HG02678 (cell line): ENCODE measurements around the gene MAPK8IP1.
"Not testable (repeated sequence)": the region's sequence is repeated elsewhere in the genome, so short reads cannot be mapped to it uniquely, and the experiment has no call there.

ENCODE experiments used
- ATAC-seq: cut with Tn5 transposase; IDR thresholded peaks from one replicate; pipeline ENCODE4 v1.9.1; 2021; ENCODE audit warnings: mild to moderate bottlenecking, moderate library complexity; ENCODE audit not compliant: unreplicated experiment

The MAPK8IP1 gene

GRCh38 chr11:45889555-45889954, 4.1 kb downstream of the MAPK8IP1 start:
- no peak for ATAC-seq

DNA sequence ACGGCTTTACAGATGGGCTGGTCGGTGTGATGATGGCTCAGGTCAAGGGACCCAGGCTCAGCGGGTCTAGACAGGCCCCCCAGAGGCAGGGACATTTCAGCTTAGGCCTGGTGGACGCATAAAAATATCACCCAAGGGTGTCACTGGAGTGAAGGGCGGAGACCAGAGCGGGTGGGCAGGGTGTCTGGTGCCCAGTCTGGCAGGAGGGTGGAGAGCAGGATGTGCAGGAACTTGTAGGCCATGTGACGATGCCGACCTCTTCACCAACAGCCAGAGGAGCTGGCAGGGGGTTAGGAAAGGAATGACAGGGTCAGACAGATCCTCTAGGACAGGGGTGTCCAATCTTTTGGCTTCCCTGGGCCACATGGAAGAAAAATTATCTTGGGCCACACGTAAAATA, 4.5 kb downstream of the MAPK8IP1 start:
- ATAC-seq = no peak

GRCh38 chr11:45890886-45891550, 5.6 kb downstream of the MAPK8IP1 start:
- no peak for ATAC-seq

GRCh38 chr11:45892856-45893255, 7.4 kb downstream of the MAPK8IP1 start:
- no peak for ATAC-seq

GRCh38 chr11:45894555-45895247, 9.2 kb downstream of the MAPK8IP1 start:
- no peak for ATAC-seq

DNA sequence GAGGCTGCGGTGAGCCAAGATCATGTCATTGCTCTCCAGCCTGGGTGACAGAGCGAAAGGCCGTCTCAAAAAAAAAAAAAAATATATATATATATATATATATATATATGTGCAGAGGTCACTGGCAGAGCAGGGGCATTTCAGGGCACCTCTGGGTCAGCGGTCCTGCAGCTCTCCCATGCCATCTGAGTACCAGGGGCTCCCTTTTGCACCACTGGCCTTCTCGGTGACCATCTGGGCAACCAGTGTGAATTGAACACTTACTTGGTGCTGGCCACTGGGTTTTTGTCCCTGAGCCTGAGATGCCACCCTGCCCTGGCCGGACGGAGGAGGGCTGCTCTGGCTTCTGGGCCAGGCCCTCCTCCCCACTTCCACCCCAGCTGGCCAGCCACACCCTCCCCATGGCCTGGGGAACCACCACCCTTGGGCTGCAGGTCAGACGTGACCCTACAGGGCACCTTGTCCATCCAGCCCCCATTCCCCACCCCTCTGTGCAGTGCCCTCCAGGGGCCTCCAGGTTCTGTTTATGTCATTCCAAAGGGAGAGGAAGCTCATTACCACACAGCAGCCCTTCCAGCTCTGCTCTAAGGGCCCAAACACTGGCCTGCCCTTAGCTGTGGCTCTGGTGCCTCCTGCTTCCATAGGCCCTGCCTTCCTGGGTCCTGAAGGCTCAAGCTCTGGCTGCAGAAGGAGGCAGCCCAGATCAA, 10.3 kb downstream of the MAPK8IP1 start:
- ATAC-seq = no peak

DNA sequence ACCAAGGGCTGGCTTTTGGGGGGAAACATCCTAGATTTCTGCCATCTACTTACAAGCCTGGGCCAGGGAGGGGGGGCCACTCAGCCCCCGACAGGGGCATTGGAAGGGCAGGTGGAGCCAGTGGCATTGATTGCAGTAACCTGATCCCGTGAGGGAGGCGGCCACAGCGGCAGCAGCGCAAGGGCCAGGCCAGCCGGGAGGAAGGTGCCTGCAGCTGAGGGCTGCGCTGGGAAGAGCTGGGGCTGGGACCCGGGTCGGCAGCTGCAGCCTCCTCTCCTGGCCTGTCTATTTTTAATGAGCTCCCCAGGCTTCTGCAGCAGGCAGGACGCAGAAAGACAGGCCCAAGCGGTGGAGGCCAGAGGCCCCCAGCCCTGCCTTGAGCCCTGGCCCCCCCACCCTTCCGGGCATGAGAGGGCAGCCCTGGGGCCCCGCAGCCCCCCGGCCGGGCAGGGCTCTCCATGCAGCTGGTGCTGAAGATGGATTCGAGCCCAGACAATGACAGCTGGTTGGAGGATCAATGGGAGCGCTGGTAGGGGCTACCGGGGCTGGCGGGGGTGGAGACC, 11.1 kb downstream of the MAPK8IP1 start:
- ATAC-seq = no peak

- no peak for ATAC-seq
Observed at GRCh38 chr11:45897556-45897955, 12.1 kb downstream of the MAPK8IP1 start.

- no peak for ATAC-seq
Observed at GRCh38 chr11:45899086-45899447, 13.6 kb downstream of the MAPK8IP1 start.

- ATAC-seq = peak; percentile 70
Observed at GRCh38 chr11:45899448-45900174, 14.2 kb downstream of the MAPK8IP1 start.

DNA sequence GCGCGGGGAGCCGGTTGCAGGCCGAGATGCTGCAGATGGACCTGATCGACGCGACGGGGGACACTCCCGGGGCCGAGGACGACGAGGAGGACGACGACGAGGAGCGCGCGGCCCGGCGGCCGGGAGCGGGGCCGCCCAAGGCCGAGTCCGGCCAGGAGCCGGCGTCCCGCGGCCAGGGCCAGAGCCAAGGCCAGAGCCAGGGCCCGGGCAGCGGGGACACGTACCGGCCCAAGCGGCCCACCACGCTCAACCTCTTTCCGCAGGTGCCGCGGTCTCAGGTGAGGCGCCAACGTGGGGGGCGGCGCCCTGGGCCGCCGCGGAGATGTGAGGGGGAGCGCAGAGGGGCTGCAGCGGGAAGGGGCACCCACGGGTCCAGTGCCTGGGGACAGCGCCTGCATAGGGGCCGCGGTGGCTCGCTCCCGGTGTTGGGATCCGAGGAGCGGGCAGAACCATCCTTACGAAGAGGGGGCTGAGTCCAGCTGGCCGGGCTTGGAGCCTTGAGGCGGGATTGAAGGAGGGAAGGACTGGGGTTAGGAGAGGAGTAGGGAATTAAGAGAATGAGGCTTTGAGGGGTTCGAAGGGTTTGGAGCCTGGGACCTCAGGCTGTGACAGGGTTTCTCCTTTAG, 14.8 kb downstream of the MAPK8IP1 start:
- not testable (repeated sequence) for ATAC-seq

DNA sequence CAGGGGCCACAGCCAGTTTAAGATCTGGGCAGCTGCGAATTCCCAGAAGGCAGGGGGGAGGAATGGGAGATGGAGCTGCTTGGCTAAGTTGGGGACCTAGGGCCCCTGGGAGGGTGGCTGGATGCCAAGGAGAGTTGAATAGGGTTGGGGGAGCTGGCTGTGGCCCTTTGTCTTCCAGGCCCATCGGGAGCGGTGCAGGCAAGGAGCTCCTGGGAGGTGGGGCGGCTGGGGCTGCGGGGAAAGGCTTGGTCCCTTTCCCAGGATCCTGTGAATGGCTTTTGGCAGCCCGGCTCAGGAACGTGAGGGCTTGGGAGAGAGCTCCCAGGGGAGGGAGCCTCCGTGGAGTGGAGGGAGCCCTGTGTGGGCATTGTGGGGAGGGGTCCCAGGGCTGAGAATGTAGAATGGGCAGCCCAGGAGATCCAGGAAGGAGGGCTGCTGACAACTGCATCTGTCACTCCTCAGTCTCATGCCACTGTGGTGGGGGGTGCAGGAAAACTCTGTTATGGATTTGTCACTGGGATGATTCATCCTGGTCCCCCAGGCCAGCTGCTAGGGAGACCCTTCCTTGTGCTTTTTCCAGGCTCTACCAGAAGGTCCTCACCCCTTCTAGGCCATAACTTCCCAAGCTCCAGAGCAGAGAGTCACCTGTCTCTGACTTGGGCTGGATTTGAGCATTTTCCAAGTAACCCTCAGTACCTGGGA, 15.6 kb downstream of the MAPK8IP1 start:
- no peak for ATAC-seq

GRCh38 chr11:45901626-45902025, 16.2 kb downstream of the MAPK8IP1 start:
- no peak for ATAC-seq

GRCh38 chr11:45902452-45903380, 17.3 kb downstream of the MAPK8IP1 start:
- no peak for ATAC-seq

DNA sequence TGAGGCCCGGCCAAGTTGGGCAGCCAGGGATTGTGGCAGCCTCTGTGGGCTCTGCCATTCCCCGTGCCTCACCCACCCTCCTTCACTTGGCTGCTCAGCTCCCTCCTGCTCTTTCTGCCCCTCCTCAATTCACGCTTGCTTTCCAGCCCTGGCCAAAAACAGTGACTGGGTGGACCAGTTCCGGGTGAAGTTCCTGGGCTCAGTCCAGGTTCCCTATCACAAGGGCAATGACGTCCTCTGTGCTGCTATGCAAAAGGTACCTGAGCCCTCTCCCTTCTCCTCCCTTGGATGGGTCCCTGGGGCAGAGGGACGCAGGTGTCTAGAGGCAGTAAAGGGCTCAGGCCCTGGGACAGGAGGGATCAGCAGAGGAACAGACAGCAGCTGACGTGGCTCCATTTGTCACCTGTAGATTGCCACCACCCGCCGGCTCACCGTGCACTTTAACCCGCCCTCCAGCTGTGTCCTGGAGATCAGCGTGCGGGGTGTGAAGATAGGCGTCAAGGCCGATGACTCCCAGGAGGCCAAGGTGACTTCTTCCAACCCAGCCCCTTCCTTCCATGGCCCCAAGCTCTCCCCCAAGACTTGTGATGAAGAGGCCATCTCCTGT, 19.0 kb downstream of the MAPK8IP1 start:
- ATAC-seq = no peak

- no peak for ATAC-seq
Observed at GRCh38 chr11:45905095-45905494, 19.6 kb downstream of the MAPK8IP1 start.

DNA sequence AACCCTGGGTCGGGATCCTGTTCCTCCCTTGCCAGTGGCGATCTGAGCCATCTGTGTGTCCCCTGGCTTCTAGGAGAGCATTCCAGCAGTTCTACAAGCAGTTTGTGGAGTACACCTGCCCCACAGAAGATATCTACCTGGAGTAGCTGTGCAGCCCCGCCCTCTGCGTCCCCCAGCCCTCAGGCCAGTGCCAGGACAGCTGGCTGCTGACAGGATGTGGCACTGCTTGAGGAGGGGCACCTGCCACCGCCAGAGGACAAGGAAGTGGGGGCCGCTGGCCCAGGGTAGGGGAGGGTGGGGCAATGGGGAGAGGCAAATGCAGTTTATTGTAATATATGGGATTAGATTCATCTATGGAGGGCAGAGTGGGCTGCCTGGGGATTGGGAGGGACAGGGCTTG, 20.1 kb downstream of the MAPK8IP1 start:
- ATAC-seq = not testable (repeated sequence)

GRCh38 chr11:45906096-45906682, 20.7 kb downstream of the MAPK8IP1 start:
- no peak for ATAC-seq
